ENCODE data around the gene CYB561D2. TPM values are rescaled to one million over a fixed set of nuclear protein-coding genes. Genes with fewer than 3 reads are reported as not detected.

CYB561D2 gene
- total and polyA plus RNA-seq, 9 of the 15 experiments (the other 6 are each of a cell fraction or from before 2014, with no cell fraction given), result 4.2 to 16.6 (median 9.4) TPM

DNA sequence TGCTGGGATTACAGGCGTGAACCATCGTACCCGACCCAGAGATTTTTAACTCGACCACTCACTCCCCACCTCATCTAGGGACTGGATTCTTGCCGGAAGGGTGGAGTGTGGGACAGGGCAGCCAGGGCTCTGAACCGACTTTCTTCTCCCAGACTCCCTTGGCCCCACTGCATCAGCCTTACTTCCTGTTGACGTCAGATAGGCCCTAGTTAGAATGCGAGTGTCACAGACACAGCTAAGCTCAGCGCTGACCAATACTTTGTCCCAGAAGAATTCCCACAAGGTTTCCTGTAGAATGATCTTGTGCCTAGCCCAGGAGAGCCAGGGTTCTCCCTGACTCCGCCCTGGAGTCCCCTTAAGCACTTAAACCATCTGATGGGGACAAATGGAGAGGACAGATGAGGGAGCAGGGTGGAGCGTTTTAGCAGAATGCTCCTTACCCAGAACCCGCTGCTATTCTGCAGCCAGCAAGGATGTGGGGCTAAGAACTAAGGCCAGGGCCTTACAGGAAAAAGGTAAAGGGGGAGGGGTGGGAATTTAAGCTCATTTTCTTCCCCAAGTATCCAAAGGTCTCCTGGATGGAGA, 16.8 kb upstream of the CYB561D2 start:
- DNase-seq (ENCODE audit: extremely low read depth in 1 of 4, low spot score in 3 of 4), result no peak
- no TSS peak for BruUV-seq (replicated peaks)
- 53% methylated on average over 8 of the region's 12 CpGs for WGBS (ENCODE audit: insufficient coverage, low coverage, missing lambda C conversion rate)
- TF ChIP-seq ZNF785 (CRISPR knock-in tag; IDR thresholded peaks at IDR 0.05), result no peak
- TF ChIP-seq CCNT2 (IDR thresholded peaks at IDR 0.05; ENCODE audit: borderline replicate concordance, extremely low read depth, insufficient read length, low read depth, low read length), result no peak
- TF ChIP-seq, protein P1, sequence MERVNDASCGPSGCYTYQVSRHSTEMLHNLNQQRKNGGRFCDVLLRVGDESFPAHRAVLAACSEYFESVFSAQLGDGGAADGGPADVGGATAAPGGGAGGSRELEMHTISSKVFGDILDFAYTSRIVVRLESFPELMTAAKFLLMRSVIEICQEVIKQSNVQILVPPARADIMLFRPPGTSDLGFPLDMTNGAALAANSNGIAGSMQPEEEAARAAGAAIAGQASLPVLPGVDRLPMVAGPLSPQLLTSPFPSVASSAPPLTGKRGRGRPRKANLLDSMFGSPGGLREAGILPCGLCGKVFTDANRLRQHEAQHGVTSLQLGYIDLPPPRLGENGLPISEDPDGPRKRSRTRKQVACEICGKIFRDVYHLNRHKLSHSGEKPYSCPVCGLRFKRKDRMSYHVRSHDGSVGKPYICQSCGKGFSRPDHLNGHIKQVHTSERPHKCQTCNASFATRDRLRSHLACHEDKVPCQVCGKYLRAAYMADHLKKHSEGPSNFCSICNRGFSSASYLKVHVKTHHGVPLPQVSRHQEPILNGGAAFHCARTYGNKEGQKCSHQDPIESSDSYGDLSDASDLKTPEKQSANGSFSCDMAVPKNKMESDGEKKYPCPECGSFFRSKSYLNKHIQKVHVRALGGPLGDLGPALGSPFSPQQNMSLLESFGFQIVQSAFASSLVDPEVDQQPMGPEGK (CRISPR knock-in tag; IDR thresholded peaks at IDR 0.05; ENCODE audit: borderline replicate concordance), result no peak
- no peak for TF ChIP-seq TAF7 (tag; IDR thresholded peaks at IDR 0.05)
- no peak for TF ChIP-seq ZNF668 (CRISPR knock-in tag; IDR thresholded peaks at IDR 0.05)
- no peak for TF ChIP-seq ZNF165 (CRISPR knock-in tag; IDR thresholded peaks at IDR 0.05; ENCODE audit: borderline replicate concordance)
- TF ChIP-seq ZNF561 (CRISPR knock-in tag; conservative IDR thresholded peaks at IDR 0.05), result no peak
- TF ChIP-seq, protein P2, sequence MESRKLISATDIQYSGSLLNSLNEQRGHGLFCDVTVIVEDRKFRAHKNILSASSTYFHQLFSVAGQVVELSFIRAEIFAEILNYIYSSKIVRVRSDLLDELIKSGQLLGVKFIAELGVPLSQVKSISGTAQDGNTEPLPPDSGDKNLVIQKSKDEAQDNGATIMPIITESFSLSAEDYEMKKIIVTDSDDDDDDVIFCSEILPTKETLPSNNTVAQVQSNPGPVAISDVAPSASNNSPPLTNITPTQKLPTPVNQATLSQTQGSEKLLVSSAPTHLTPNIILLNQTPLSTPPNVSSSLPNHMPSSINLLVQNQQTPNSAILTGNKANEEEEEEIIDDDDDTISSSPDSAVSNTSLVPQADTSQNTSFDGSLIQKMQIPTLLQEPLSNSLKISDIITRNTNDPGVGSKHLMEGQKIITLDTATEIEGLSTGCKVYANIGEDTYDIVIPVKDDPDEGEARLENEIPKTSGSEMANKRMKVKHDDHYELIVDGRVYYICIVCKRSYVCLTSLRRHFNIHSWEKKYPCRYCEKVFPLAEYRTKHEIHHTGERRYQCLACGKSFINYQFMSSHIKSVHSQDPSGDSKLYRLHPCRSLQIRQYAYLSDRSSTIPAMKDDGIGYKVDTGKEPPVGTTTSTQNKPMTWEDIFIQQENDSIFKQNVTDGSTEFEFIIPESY (CRISPR knock-in tag; IDR thresholded peaks at IDR 0.05), result no peak
- no peak for TF ChIP-seq LCOR (CRISPR knock-in tag; IDR thresholded peaks at IDR 0.05)
- TF ChIP-seq PCBP2 (IDR thresholded peaks at IDR 0.05; ENCODE audit: low read depth, low read length, poor library complexity, severe bottlenecking), result no peak
- TF ChIP-seq NR1H2 (CRISPR knock-in tag; IDR thresholded peaks at IDR 0.05), result no peak
- ATAC-seq, result no peak
- Histone ChIP-seq H3K4me1 (replicated peaks in 1 of 2; ENCODE audit: control insufficient read depth in 2 of 2, insufficient read depth in 2 of 2, low read length in 2 of 2) (peaks cover 20 to 32% of the 10 kb centered on the region in 2 experiments; a peak in 4 of 5 replicates), H3K9ac (ENCODE audit: insufficient read depth in 1 of 2, low read depth in 2 of 2, low read length in 2 of 2) (peak overlapping the region in 1 of 2 experiments; percentile 76; a peak in 3 of 4 replicates), H3K27ac (ENCODE audit: extremely low read depth, low read depth, low read length) (peak overlapping the region; percentile 49; the same call in 2 of the 3 replicates), H3K79me2 (ENCODE audit: control insufficient read depth, insufficient read depth, low read length) (peaks cover 64% of the 10 kb centered on the region), H3K4me2 (ENCODE audit: insufficient read depth, low read length) (no peak overlapping the region), H3K4me3 (no peak overlapping the region), H4K20me1 (replicated peaks; ENCODE audit: control insufficient read depth, insufficient read depth, low read length) (peaks cover 18% of the 10 kb centered on the region), H2AFZ (ENCODE audit: low read depth, low read length) (no peak overlapping the region), H3K9me1 (ENCODE audit: control insufficient read depth, insufficient read depth, low read length) (peaks cover 4% of the 10 kb centered on the region), H3K9me3 (replicated peaks; ENCODE audit: control insufficient read depth, insufficient read depth, low read depth, low read length) (no peaks in the 10 kb centered on the region), H3K27me3 (ENCODE audit: control insufficient read depth in 2 of 2, insufficient read depth in 2 of 2, low read length in 2 of 2) (no peaks in the 10 kb centered on the region), H3K36me3 (ENCODE audit: control insufficient read depth, insufficient read depth, low read length) (peaks cover 70% of the 10 kb centered on the region; the same call in 2 of the 3 replicates)
- no peak for FAIRE-seq
- CTCF ChIA-PET (ENCODE audit: low intra/inter-chr PET ratio), result no interaction called here
- intact Hi-C loops (cut with micrococcal nuclease), result no loop called here
- POLR2A ChIA-PET, result interaction anchor here (0.6 to 1.0 kb wide), 3 partner anchors 16 to 98 kb away, joined by 3 to 4 read pairs (median 3); no protein-coding TSS in a partner anchor
- in situ Hi-C loops (cut with MboI), result no loop called here
